HCT116 (cell line): ENCODE results near the gene SEPTIN2.

Experiments
- CBX3 ChIP-seq: IDR thresholded peaks from 2 replicates; pipeline ENCODE4 v1.6.1; 2012; ENCODE audit warnings: low read depth
- EZH2 ChIP-seq: fragments of 200-600 bp; sonication (generic); IDR thresholded peaks from 2 replicates; pipeline ENCODE4 v1.6.1; 2017; ENCODE audit warnings: antibody characterized with exemption, mixed run types
- EZH2phosphoT487 ChIP-seq: fragments of 200-600 bp; IDR thresholded peaks from 2 replicates; pipeline ENCODE4 v1.6.1; 2018; ENCODE audit warnings: antibody characterized with exemption, borderline replicate concordance
- POLR2A ChIP-seq: IDR thresholded peaks from 2 replicates; pipeline ENCODE4 v1.7.0; 2011; ENCODE audit warnings: borderline replicate concordance; ENCODE audit not compliant: insufficient read depth, insufficient read length; ENCODE audit errors: extremely low read depth
- POLR2AphosphoS5 ChIP-seq: IDR thresholded peaks from 2 replicates; pipeline ENCODE4 v1.6.1; 2011; ENCODE audit warnings: mild to moderate bottlenecking, low read depth, low read length, moderate library complexity
- SIN3A ChIP-seq: IDR thresholded peaks from 2 replicates; pipeline ENCODE4 v1.6.1; 2012; ENCODE audit warnings: low read depth
- SP1 ChIP-seq: IDR thresholded peaks from 2 replicates; pipeline ENCODE4 v1.6.1; 2012; ENCODE audit warnings: low read depth
- SRF ChIP-seq: IDR thresholded peaks from 2 replicates; pipeline ENCODE4 v1.6.1; 2012; ENCODE audit warnings: low read depth
- TF ChIP-seq, protein P1 (sequence below), 3 experiments: fragments of 200-600 bp in 1 of 3; sonication (generic) in 1 of 3; IDR thresholded peaks in 2 of 3; conservative IDR thresholded peaks in 1 of 3; 2 replicates each; pipeline ENCODE4 v1.5.1; 2012 to 2017; ENCODE audit warnings: low read depth in 2 of 3, low read length in 2 of 3, antibody characterized with exemption in 1 of 3, borderline replicate concordance in 1 of 3, control low read depth in 1 of 3, mild to moderate bottlenecking in 1 of 3, mixed read lengths in 1 of 3, mixed run types in 1 of 3, moderate library complexity in 1 of 3; ENCODE audit not compliant: insufficient read depth in 1 of 3
- TF ChIP-seq, protein P2 (sequence below): IDR thresholded peaks from 2 replicates; pipeline ENCODE4 v1.6.1; 2011; ENCODE audit warnings: mild to moderate bottlenecking, low read length, moderate library complexity; ENCODE audit not compliant: insufficient replicate concordance; ENCODE audit errors: extremely low read depth
- TF ChIP-seq, protein P3 (sequence below): IDR thresholded peaks from 2 replicates; pipeline ENCODE4 v1.6.1; 2012; ENCODE audit warnings: low read depth

DNA sequence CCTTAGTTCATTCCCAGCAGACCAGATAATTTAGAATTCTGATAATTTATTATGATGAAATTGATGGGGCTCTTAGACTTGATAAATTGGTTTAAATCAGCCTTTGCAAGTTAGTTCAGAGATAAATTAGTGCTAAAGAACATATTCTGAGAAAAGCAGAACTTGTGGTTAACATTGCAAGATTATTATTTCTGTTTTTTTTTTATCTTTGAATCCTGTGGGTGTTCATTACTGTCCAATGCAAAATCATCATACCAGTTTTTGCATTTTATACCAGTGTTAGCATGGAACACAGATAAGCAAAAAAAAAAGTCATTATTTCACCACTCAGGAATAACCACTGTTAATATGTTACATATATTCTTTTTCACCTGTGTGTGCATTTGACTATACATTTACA, 9.1 kb downstream of the SEPTIN2 start:
- TF ChIP-seq, protein P1, sequence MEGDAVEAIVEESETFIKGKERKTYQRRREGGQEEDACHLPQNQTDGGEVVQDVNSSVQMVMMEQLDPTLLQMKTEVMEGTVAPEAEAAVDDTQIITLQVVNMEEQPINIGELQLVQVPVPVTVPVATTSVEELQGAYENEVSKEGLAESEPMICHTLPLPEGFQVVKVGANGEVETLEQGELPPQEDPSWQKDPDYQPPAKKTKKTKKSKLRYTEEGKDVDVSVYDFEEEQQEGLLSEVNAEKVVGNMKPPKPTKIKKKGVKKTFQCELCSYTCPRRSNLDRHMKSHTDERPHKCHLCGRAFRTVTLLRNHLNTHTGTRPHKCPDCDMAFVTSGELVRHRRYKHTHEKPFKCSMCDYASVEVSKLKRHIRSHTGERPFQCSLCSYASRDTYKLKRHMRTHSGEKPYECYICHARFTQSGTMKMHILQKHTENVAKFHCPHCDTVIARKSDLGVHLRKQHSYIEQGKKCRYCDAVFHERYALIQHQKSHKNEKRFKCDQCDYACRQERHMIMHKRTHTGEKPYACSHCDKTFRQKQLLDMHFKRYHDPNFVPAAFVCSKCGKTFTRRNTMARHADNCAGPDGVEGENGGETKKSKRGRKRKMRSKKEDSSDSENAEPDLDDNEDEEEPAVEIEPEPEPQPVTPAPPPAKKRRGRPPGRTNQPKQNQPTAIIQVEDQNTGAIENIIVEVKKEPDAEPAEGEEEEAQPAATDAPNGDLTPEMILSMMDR (IDR thresholded peaks at IDR 0.05 in 2 of 3, conservative IDR thresholded peaks at IDR 0.05 in 1 of 3; ENCODE audit: borderline replicate concordance in 1 of 3, insufficient read depth in 1 of 3, low read depth in 2 of 3, low read length in 2 of 3): no peak
- TF ChIP-seq POLR2AphosphoS5 (no peak), EZH2phosphoT487 (no peak), EZH2 (no peak), POLR2A (no peak), SRF (no peak), SP1 (no peak), CBX3 (no peak), SIN3A (no peak)
- TF ChIP-seq, protein P2, sequence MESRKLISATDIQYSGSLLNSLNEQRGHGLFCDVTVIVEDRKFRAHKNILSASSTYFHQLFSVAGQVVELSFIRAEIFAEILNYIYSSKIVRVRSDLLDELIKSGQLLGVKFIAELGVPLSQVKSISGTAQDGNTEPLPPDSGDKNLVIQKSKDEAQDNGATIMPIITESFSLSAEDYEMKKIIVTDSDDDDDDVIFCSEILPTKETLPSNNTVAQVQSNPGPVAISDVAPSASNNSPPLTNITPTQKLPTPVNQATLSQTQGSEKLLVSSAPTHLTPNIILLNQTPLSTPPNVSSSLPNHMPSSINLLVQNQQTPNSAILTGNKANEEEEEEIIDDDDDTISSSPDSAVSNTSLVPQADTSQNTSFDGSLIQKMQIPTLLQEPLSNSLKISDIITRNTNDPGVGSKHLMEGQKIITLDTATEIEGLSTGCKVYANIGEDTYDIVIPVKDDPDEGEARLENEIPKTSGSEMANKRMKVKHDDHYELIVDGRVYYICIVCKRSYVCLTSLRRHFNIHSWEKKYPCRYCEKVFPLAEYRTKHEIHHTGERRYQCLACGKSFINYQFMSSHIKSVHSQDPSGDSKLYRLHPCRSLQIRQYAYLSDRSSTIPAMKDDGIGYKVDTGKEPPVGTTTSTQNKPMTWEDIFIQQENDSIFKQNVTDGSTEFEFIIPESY: no peak
- TF ChIP-seq, protein P3, sequence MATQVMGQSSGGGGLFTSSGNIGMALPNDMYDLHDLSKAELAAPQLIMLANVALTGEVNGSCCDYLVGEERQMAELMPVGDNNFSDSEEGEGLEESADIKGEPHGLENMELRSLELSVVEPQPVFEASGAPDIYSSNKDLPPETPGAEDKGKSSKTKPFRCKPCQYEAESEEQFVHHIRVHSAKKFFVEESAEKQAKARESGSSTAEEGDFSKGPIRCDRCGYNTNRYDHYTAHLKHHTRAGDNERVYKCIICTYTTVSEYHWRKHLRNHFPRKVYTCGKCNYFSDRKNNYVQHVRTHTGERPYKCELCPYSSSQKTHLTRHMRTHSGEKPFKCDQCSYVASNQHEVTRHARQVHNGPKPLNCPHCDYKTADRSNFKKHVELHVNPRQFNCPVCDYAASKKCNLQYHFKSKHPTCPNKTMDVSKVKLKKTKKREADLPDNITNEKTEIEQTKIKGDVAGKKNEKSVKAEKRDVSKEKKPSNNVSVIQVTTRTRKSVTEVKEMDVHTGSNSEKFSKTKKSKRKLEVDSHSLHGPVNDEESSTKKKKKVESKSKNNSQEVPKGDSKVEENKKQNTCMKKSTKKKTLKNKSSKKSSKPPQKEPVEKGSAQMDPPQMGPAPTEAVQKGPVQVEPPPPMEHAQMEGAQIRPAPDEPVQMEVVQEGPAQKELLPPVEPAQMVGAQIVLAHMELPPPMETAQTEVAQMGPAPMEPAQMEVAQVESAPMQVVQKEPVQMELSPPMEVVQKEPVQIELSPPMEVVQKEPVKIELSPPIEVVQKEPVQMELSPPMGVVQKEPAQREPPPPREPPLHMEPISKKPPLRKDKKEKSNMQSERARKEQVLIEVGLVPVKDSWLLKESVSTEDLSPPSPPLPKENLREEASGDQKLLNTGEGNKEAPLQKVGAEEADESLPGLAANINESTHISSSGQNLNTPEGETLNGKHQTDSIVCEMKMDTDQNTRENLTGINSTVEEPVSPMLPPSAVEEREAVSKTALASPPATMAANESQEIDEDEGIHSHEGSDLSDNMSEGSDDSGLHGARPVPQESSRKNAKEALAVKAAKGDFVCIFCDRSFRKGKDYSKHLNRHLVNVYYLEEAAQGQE: no peak
